ENCODE measurements around the gene ZNHIT1. TPM values are rescaled to one million over a fixed set of nuclear protein-coding genes. Genes with fewer than 3 reads are reported as not detected.
A peak's percentile ranks its signal among the peaks of the same experiment; 100 is the strongest.

ZNHIT1 gene
- polyA plus RNA-seq, 3 donors = 29.3 to 109 (median 74.9) TPM

DNA sequence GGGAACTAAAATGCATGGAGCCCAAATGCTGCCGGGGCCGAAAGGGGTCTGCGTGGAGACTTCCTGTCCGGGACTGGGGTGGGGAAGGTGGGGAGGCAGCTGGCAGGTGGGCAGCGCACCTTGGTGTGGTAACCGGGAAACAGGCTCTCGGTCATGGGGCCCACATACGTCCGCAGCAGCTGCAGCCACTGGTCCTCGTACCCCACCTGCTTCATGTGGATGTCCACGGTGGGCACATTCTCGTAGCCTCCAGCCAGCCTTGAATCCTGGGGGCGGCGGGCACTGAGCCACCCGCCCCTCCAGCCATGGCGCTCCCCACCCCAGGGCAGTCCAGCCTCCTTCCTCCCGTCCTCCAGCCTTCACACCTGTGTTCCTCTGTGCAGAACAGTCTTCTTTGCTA is 10.5 kb upstream of the ZNHIT1 start:
- no peak overlapping the region for H3K4me3 ChIP-seq (replicated peaks in 1 of 3; ENCODE audit: low read depth in 2 of 3, low read length in 3 of 3)
- peaks cover 19 to 23% of the 10 kb centered on the region in 2 donors for H3K4me1 ChIP-seq (ENCODE audit: control insufficient read depth in 1 of 2, insufficient read depth in 2 of 2, low read length in 2 of 2)
- TF ChIP-seq, protein P1, sequence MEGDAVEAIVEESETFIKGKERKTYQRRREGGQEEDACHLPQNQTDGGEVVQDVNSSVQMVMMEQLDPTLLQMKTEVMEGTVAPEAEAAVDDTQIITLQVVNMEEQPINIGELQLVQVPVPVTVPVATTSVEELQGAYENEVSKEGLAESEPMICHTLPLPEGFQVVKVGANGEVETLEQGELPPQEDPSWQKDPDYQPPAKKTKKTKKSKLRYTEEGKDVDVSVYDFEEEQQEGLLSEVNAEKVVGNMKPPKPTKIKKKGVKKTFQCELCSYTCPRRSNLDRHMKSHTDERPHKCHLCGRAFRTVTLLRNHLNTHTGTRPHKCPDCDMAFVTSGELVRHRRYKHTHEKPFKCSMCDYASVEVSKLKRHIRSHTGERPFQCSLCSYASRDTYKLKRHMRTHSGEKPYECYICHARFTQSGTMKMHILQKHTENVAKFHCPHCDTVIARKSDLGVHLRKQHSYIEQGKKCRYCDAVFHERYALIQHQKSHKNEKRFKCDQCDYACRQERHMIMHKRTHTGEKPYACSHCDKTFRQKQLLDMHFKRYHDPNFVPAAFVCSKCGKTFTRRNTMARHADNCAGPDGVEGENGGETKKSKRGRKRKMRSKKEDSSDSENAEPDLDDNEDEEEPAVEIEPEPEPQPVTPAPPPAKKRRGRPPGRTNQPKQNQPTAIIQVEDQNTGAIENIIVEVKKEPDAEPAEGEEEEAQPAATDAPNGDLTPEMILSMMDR (IDR thresholded peaks at IDR 0.05) = no peak
- H3K27ac ChIP-seq (ENCODE audit: low read depth in 1 of 2, low read length in 2 of 2) = no peak overlapping the region
- H3K27ac Mint-ChIP-seq = no peak overlapping the region
- no peak overlapping the region for H3K4me2 ChIP-seq (replicated peaks; ENCODE audit: extremely low read depth, low read length, poor library complexity, severe bottlenecking)
- no peak overlapping the region for H3K4me3 Mint-ChIP-seq
- no peak for DNase-seq
- H2AFZ ChIP-seq (ENCODE audit: insufficient read depth, low read depth, low read length, poor library complexity, severe bottlenecking) = no peak overlapping the region
- no peaks in the 10 kb centered on the region for H4K20me1 ChIP-seq (ENCODE audit: insufficient read depth, low read length)
- H3K36me3 Mint-ChIP-seq = peaks cover 52 to 77% of the 10 kb centered on the region in 2 donors
- H3K9me3 ChIP-seq (replicated peaks in 1 of 2; ENCODE audit: control insufficient read depth in 1 of 2, insufficient read depth in 1 of 2, low read length in 2 of 2) = no peaks in the 10 kb centered on the region
- 95% methylated on average over 16 of the region's 17 CpGs for WGBS (ENCODE audit: insufficient coverage)
- H3K27me3 Mint-ChIP-seq (ENCODE audit: low read depth in 3 of 3) = peaks cover 12 to 13% (median 13%) of the 10 kb centered on the region in 3 donors
- peaks cover 58 to 61% of the 10 kb centered on the region in 2 donors for H3K36me3 ChIP-seq (replicated peaks in 1 of 2; ENCODE audit: control insufficient read depth in 1 of 2, insufficient read depth in 2 of 2, low read length in 2 of 2)
- peaks cover 18% of the 10 kb centered on the region for H3K4me1 Mint-ChIP-seq
- no peak overlapping the region for H3K9ac ChIP-seq (ENCODE audit: insufficient read depth, low read length, poor library complexity, severe bottlenecking)
- H3K27me3 ChIP-seq (ENCODE audit: control insufficient read depth in 2 of 2, insufficient read depth in 2 of 2, low read length in 2 of 2) = peaks cover under 1 to 10% of the 10 kb centered on the region in 2 donors
- no peaks in the 10 kb centered on the region for H3K79me2 ChIP-seq (ENCODE audit: insufficient read depth, low read length)
- intact Hi-C loops (cut with micrococcal nuclease) = no loop called here
- no peaks in the 10 kb centered on the region for H3K9me3 Mint-ChIP-seq

DNA sequence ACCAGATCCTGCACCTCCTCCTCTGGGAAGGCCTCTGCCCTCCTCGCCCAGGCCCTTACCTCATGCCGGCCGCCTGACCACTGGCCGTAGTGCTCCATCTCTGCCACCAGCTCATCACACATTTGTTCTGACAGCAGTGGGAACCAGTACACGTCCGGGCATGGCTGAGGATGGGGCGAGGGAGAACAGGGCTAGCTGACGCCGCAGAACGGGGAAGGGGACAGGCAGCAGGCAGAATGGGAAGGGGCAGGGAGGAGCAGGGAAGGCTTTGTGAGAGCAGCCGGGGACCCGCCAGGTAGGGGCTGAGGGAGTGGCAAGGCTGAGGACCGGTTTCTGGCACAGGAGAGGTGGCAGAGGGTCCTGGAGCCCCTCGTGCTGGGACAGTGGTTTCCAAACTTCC is 9.2 kb upstream of the ZNHIT1 start:
- WGBS (ENCODE audit: insufficient coverage) = 98% methylated on average over 9 of the region's 14 CpGs

More for the DNA sequence above, 9.2 kb upstream of the ZNHIT1 start:
- H2AFZ ChIP-seq (ENCODE audit: insufficient read depth, low read depth, low read length, poor library complexity, severe bottlenecking) = no peak overlapping the region
- no peak overlapping the region for H3K4me3 ChIP-seq (replicated peaks in 1 of 3; ENCODE audit: low read depth in 2 of 3, low read length in 3 of 3)
- Mint-ChIP-seq H3K27ac (peak overlapping the region in 1 of 7 donors; percentile 5), H3K4me1 (peaks cover 7% of the 10 kb centered on the region), H3K27me3 (ENCODE audit: low read depth in 3 of 3) (peaks cover under 1 to 3% (median 3%) of the 10 kb centered on the region in 3 donors), H3K4me3 (no peak overlapping the region), H3K9me3 (no peaks in the 10 kb centered on the region), H3K36me3 (peaks cover 56 to 83% of the 10 kb centered on the region in 2 donors)
- H3K36me3 ChIP-seq (replicated peaks in 1 of 2; ENCODE audit: control insufficient read depth in 1 of 2, insufficient read depth in 2 of 2, low read length in 2 of 2) = peaks cover 68 to 74% of the 10 kb centered on the region in 2 donors
- peaks cover 12 to 14% of the 10 kb centered on the region in 2 donors for H3K4me1 ChIP-seq (ENCODE audit: control insufficient read depth in 1 of 2, insufficient read depth in 2 of 2, low read length in 2 of 2)
- no peak overlapping the region for H3K4me2 ChIP-seq (replicated peaks; ENCODE audit: extremely low read depth, low read length, poor library complexity, severe bottlenecking)
- no peaks in the 10 kb centered on the region for H3K79me2 ChIP-seq (ENCODE audit: insufficient read depth, low read length)
- DNase-seq = no peak
- intact Hi-C loops (cut with micrococcal nuclease) = no loop called here
- H3K9ac ChIP-seq (ENCODE audit: insufficient read depth, low read length, poor library complexity, severe bottlenecking) = no peak overlapping the region
- no peaks in the 10 kb centered on the region for H3K9me3 ChIP-seq (replicated peaks in 1 of 2; ENCODE audit: control insufficient read depth in 1 of 2, insufficient read depth in 1 of 2, low read length in 2 of 2)
- H3K27ac ChIP-seq (ENCODE audit: low read depth in 1 of 2, low read length in 2 of 2) = no peak overlapping the region
- no peaks in the 10 kb centered on the region for H3K27me3 ChIP-seq (ENCODE audit: control insufficient read depth in 2 of 2, insufficient read depth in 2 of 2, low read length in 2 of 2)
- TF ChIP-seq, protein P1 (IDR thresholded peaks at IDR 0.05) = no peak
- no peaks in the 10 kb centered on the region for H4K20me1 ChIP-seq (ENCODE audit: insufficient read depth, low read length)

All from CD14-positive monocyte (primary cell).